ENCODE results near the gene ANKRD6. TPM values are rescaled to one million over a fixed set of nuclear protein-coding genes. Genes with fewer than 3 reads are reported as not detected.

Gene ANKRD6
- total RNA-seq, 1 experiment from 2014 or later, result 25.4 TPM

- H3K4me3 ChIP-seq (ENCODE audit: low read depth, low read length, poor library complexity, severe bottlenecking), result no peak overlapping the region
- no peak overlapping the region for H3K27ac ChIP-seq (ENCODE audit: low read depth, low read length, poor library complexity, severe bottlenecking)
- DNase-seq (ENCODE audit: low spot score), result no peak
- H3K4me1 ChIP-seq (ENCODE audit: insufficient read depth, low read length, poor library complexity, severe bottlenecking), result peaks cover 30% of the 10 kb centered on the region
- TF ChIP-seq EZH2 (IDR thresholded peaks at IDR 0.05; ENCODE audit: borderline replicate concordance, low read depth, low read length, poor library complexity, severe bottlenecking) (no peak), CTCF (conservative IDR thresholded peaks at IDR 0.05; ENCODE audit: low read depth, low read length) (no peak)
- H3K9me3 ChIP-seq (ENCODE audit: low read depth, low read length, poor library complexity, severe bottlenecking), result no peaks in the 10 kb centered on the region
- no peaks in the 10 kb centered on the region for H3K27me3 ChIP-seq (replicated peaks; ENCODE audit: insufficient read depth, low read depth, low read length, poor library complexity)
- no TSS peak for BruUV-seq (replicated peaks)
- CTCF ChIA-PET, result no interaction called here
- POLR2A ChIA-PET (ENCODE audit: low non-redundant PET), result no interaction called here
- peaks cover 66% of the 10 kb centered on the region for H3K36me3 ChIP-seq (ENCODE audit: insufficient read depth, low read length, poor library complexity, severe bottlenecking)
- intact Hi-C loops (cut with micrococcal nuclease; ENCODE audit: unreplicated experiment), result no loop called here
These were observed 238.1 kb downstream of the ANKRD6 start for GRCh38 chr6:89670935-89671565.

GRCh38 chr6:89675949-89676748, 243.2 kb downstream of the ANKRD6 start:
- H3K4me1 ChIP-seq (ENCODE audit: insufficient read depth, low read length, poor library complexity, severe bottlenecking), result no peaks in the 10 kb centered on the region
- intact Hi-C loops (cut with micrococcal nuclease; ENCODE audit: unreplicated experiment), result no loop called here
- no peak for DNase-seq (ENCODE audit: low spot score)
- H3K27me3 ChIP-seq (replicated peaks; ENCODE audit: insufficient read depth, low read depth, low read length, poor library complexity), result no peaks in the 10 kb centered on the region
- TF ChIP-seq CTCF (conservative IDR thresholded peaks at IDR 0.05; ENCODE audit: low read depth, low read length) (no peak), EZH2 (IDR thresholded peaks at IDR 0.05; ENCODE audit: borderline replicate concordance, low read depth, low read length, poor library complexity, severe bottlenecking) (no peak)
- no peak overlapping the region for H3K4me3 ChIP-seq (ENCODE audit: low read depth, low read length, poor library complexity, severe bottlenecking)
- POLR2A ChIA-PET (ENCODE audit: low non-redundant PET), result no interaction called here
- CTCF ChIA-PET, result no interaction called here
- no peak overlapping the region for H3K27ac ChIP-seq (ENCODE audit: low read depth, low read length, poor library complexity, severe bottlenecking)
- H3K9me3 ChIP-seq (ENCODE audit: low read depth, low read length, poor library complexity, severe bottlenecking), result no peaks in the 10 kb centered on the region
- H3K36me3 ChIP-seq (ENCODE audit: insufficient read depth, low read length, poor library complexity, severe bottlenecking), result peaks cover 91% of the 10 kb centered on the region
- BruUV-seq (replicated peaks), result no TSS peak

- peaks cover 88% of the 10 kb centered on the region for H3K36me3 ChIP-seq (ENCODE audit: insufficient read depth, low read length, poor library complexity, severe bottlenecking)
- intact Hi-C loops (cut with micrococcal nuclease; ENCODE audit: unreplicated experiment), result no loop called here
- POLR2A ChIA-PET (ENCODE audit: low non-redundant PET), result no interaction called here
- no TSS peak for BruUV-seq (replicated peaks)
- CTCF ChIA-PET, result no interaction called here
- no peaks in the 10 kb centered on the region for H3K9me3 ChIP-seq (ENCODE audit: low read depth, low read length, poor library complexity, severe bottlenecking)
- no peak overlapping the region for H3K27ac ChIP-seq (ENCODE audit: low read depth, low read length, poor library complexity, severe bottlenecking)
- no peaks in the 10 kb centered on the region for H3K4me1 ChIP-seq (ENCODE audit: insufficient read depth, low read length, poor library complexity, severe bottlenecking)
- no peaks in the 10 kb centered on the region for H3K27me3 ChIP-seq (replicated peaks; ENCODE audit: insufficient read depth, low read depth, low read length, poor library complexity)
- TF ChIP-seq EZH2 (IDR thresholded peaks at IDR 0.05; ENCODE audit: borderline replicate concordance, low read depth, low read length, poor library complexity, severe bottlenecking), result no peak
- no peak for TF ChIP-seq CTCF (conservative IDR thresholded peaks at IDR 0.05; ENCODE audit: low read depth, low read length)
- no peak overlapping the region for H3K4me3 ChIP-seq (ENCODE audit: low read depth, low read length, poor library complexity, severe bottlenecking)
- no peak for DNase-seq (ENCODE audit: low spot score)
These were observed 245.6 kb downstream of the ANKRD6 start for GRCh38 chr6:89678531-89678930.

Data from A673 (cell line).